Measurements from ENCODE around the gene NDUFA3.
A peak's percentile ranks its signal among the peaks of the same experiment; 100 is the strongest.

Gene NDUFA3

GRCh38 chr19:54156490-54156889 lies 53.8 kb downstream of the NDUFA3 start:
- no peak overlapping the region for H3K9ac ChIP-seq (ENCODE audit: insufficient read length)
- no peak for DNase-seq (ENCODE audit: low read depth, low spot score)
- no peak overlapping the region for H3K4me3 ChIP-seq
- H3K36me3 ChIP-seq (ENCODE audit: insufficient read depth, low read length): peaks cover 59% of the 10 kb centered on the region
- H3K27ac ChIP-seq: no peak overlapping the region
- TF ChIP-seq POLR2AphosphoS5 (IDR thresholded peaks at IDR 0.05; ENCODE audit: borderline replicate concordance, low read depth, low read length): peak; percentile 10; the same call in 1 of the 2 replicates
- no peak for TF ChIP-seq FOXP2 (optimal IDR thresholded peaks at IDR 0.05; ENCODE audit: control extremely low read depth, extremely low read length, insufficient read depth)
- no peaks in the 10 kb centered on the region for H3K9me3 ChIP-seq (ENCODE audit: low read depth, low read length)

DNA sequence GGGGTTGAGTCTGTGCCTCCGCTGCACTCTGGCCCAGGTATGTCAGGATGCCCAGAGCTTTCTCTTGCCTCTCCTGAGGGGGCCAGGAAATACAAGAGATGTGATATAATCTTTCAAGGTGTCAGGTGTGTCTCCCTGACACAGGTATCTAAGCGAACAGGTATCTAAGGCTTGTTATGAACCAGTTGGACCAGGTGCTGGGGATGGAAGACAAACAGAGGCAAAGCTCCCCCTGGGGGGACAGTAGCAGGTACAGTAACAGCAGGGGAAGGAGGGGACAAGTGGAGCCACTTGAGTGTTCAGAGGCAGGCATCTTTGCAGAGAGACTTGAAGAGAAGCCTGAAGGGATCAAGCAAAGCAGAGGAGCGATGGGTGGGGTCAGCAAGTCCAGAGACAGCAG lies 54.3 kb downstream of the NDUFA3 start:
- TF ChIP-seq EZH2 (IDR thresholded peaks at IDR 0.05): no peak
- no peak for TF ChIP-seq FOXP2 (optimal IDR thresholded peaks at IDR 0.05; ENCODE audit: control extremely low read depth, extremely low read length, insufficient read depth)
- no peak for TF ChIP-seq POLR2AphosphoS5 (IDR thresholded peaks at IDR 0.05; ENCODE audit: borderline replicate concordance, low read depth, low read length)
- Histone ChIP-seq H3K27ac (no peak overlapping the region), H3K4me3 (no peak overlapping the region), H3K36me3 (ENCODE audit: insufficient read depth, low read length) (peaks cover 55% of the 10 kb centered on the region), H3K9ac (ENCODE audit: insufficient read length) (no peak overlapping the region), H3K9me3 (ENCODE audit: low read depth, low read length) (no peaks in the 10 kb centered on the region)
- no peak for DNase-seq (ENCODE audit: low read depth, low spot score)
